HG03097 (cell line): Measurements from ENCODE around the gene ANKRD66.

ENCODE experiments used
- ATAC-seq: cut with Tn5 transposase; IDR thresholded peaks from one replicate; pipeline ENCODE4 v1.9.1; 2021; ENCODE audit not compliant: unreplicated experiment, low FRiP score

ANKRD66 gene

DNA sequence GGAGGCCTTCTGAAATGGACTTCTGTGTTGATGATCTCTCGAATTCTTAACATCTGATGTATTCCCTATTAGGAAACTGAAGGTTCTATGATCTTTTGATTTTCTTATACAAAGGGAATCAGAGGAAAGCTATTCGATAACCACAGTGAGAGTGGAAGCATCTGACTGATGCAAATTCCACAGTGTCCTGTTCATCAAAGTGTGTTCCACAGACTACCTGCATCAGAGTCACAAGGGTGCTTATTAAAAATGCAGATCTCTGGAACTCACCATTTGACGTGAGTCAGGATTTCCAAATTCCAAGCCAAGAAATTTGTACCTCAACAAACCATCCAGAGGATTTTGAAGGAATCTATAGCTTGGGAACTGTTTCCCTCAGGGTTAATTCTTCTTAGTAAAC lies 42.1 kb downstream of the ANKRD66 start:
- no peak for ATAC-seq

DNA sequence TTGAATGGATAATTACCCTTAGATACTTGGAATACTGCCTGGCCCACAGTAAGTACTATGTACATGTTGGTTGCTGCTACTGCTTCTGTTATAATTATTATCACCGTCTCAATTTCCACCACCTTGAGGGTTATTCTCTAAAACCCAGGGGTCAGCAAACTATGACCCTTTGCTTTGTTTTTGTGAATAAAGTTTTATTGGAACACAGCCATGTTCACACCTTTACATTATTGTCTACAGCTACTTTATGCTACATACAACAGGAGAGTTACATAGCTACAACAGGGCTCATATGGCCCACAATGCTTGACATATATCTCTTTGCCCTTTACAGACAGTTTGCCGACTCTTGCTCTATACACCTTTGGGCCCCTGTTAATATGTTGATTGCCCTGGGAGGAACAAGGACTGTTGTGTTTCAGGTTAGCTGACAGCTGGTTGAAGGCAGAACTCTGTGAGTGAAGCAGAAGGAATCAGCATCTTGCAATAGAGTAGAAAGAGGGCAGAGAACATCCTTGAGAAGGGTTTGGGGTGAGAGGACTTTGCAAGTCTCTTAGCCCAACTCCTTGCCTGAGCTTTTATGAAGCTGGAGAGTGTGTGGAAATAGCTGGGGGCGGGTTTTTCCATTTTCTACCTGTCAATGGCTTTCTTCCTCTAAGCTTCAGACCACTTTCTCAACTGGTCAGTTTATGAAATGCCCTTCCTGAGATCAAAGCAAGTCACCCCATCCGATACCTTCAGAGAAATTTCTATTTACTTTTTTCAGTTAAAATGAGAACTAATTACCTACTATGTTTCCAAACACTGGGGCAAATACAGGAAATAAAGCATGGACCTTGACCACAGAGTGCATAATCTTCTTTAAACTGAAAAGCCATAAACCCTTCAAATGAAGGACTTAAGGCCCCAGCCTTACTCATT lies 43.0 kb downstream of the ANKRD66 start:
- no peak for ATAC-seq

DNA sequence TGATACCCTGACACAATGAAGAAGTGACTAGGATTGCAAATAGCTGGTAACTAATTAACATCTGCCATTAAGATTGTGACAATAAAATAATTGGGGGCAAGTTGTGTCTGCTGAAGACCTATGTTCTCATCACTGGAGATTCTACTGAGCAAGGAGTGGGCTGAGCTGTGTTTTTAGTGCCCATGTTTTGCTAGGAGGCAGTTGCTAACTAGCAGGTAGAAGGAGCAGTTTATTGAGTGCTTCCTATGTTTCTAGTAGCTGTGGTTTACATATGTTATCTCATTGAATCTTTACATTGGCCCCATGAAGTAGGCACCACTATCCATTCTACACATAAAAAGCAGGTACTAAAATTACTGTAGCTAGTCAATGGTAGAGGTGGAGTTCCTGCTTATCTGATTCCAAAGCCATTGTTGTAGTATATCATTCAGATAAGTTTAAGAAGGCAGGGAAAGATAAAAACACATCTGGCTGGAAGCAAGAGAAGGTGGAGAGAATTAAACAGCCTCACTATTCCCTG lies 43.7 kb downstream of the ANKRD66 start:
- no peak for ATAC-seq

DNA sequence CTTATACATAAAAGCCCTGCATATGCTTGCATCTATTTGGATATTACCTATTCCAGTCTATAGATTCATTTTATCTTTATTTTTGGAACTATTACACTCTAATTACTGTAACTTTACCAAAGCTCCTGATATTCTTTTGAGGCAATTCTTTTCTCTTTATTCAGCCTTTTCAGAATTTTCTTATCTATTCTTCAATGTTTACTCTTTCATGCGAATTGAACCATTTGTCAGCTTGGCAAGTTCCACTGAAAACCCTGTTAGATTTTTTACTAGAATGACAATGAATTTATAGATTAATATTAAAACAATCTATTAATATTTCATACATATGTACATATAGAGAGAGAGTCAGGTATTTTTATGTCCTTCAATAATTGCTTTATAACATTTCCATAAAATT lies 45.9 kb downstream of the ANKRD66 start:
- ATAC-seq, result no peak

DNA sequence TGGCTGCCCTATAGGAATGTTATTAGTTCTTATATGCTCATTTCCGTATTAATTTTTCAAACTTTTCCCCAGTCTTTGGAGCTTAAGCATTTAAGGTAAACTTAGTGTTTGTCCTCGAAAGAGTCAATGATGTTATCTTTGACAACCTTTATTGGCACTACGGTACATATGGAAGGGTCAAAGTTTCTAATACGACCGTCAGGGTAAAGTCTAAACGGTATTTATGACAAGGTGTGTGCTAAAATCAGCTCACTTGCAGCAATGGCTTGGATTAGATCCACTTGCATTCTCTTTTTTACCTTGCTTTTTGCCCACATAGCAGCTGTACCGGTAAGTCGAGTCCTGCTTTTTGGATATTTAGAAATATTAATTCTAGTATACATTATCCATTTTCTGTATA lies 46.4 kb downstream of the ANKRD66 start, which contains the start of gene MEP1A:
Gene MEP1A, plus strand, starts transcription at position 252 of the 400 bp plus-strand sequence. Its CDS starts 10 bp downstream, at position 262.
- ATAC-seq, result no peak

DNA sequence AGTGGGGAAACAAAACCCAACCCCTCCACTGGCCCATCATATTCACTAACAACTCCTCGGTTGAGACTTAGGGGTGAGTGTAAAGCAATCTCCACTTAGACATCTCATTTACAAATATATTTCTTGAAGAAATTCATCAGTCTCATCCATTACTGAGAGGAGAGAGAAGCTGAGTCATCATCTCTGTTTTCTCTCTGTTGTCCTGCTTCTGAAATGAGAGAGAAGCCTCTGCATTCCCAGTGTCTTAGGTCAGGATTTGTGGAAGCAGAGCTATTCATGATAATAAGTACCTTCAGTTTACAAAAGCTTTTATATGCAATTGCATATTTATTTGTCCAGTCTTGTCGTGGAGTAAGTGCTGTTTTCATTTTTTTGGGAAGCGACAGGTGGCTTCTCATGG lies 47.3 kb downstream of the ANKRD66 start:
- ATAC-seq, result no peak

DNA sequence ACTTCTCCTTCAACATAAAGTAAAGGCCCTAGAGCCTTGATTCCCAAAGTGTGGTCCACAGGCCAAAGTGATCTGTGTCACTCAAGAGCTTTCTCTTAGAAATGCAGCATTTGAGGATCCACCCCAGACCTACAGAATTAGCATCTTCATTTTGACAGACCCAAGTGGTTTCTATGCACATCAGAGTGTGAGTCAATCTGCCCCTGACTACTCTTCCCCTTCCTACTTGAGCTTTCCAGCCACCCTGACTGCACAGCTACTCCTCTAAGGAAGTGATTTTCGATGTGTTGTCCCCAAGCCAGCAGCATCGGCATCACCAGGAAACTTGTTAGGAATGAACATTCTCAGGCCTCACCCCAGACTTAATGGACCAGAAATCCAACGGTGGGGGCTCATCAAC lies 49.1 kb downstream of the ANKRD66 start:
- ATAC-seq, result no peak

DNA sequence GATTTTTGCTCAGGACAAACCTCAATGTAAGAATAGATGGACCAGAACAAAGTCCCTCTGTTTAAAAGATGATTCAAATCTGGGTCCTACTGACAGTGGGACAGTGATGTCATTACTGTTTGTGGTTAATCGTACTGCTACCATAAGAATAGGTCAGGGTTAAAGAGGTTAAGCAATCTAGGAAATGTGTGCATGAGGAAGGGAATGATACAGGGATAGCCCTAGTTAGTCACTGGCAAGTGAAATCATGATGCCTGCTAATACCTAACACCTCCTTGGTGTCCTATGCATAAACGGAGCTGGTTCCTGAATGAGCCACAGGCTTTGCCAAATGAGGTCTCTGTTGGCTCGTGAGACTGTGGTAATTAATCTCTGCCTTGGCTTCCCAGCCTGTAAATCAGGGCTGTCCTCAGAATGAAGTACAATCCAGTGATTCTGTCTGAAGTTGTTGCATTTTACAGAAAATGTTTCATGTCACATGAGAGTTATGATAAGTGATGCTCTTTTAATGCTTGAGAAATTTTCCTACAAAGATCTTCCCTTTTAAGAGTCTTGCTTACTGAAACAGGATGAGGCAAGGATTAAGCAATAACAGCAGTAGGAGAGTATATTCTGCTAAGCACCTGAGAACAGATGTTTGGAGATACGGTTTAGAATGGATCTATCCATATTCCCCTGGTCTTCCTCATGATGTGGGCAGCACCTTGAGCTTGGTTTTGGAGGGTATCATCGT lies 50.3 kb downstream of the ANKRD66 start:
- no peak for ATAC-seq

DNA sequence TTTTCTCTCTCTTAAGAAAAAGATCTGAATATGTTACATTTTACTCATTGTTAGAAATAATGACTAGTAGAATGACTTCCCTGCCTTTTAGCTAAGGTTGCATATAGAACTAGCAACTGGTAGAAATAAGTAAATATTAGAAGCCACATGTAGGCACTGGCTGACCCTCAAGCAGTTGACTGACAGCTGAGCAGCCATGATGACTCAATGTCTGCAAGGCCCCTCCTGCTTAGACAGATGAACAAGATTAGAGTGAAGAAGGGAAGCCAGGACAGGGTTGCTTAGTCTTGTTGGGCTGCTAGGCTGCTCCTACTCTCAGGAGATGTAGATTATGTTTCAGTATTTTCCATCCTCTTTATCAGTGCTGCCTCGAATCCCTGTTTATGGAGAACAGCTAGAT lies 52.9 kb downstream of the ANKRD66 start:
- ATAC-seq, result no peak

DNA sequence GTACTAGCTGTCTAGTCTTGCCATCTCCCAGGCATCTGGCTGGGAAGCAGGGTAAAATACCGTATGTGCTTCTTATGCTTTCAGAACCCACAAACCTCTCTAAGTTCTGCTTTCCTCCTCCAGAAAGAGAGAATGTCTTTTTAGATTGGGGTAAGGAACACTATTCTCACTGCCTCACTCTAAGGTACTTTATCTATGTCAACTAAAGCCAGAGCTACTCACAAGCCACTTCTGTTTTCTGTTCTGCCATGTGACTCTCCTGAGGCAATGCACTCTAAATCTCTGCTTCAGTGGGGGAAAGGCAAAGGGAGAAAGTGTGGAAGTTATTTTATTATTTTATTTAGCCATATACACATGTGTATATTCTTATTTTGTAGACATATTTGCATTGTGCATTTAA lies 62.1 kb downstream of the ANKRD66 start:
- no peak for ATAC-seq
